H9 (cell line): ENCODE data around the gene WDR36. TPM values are rescaled to one million over a fixed set of nuclear protein-coding genes. Genes with fewer than 3 reads are reported as not detected.

ENCODE experiments used
- DNase-seq: peaks from one replicate; pipeline ENCODE4 v3.0.0-alpha.2; 2017
- H2AFZ ChIP-seq: one replicate; pipeline ENCODE4 v1.6.1; 2013; ENCODE audit warnings: mild to moderate bottlenecking, low read length, control low read depth, moderate library complexity
- H2AK5ac ChIP-seq: 2 replicates; pipeline ENCODE4 v1.6.1; 2013; ENCODE audit warnings: low read length, control low read depth, mixed read lengths; ENCODE audit not compliant: insufficient read length
- H2BK120ac ChIP-seq: one replicate; pipeline ENCODE4 v1.6.1; 2013; ENCODE audit warnings: low read depth, mild to moderate bottlenecking, low read length, control low read depth, inconsistent platforms; ENCODE audit not compliant: poor library complexity, severe bottlenecking
- H2BK12ac ChIP-seq: 2 replicates; pipeline ENCODE4 v1.6.1; 2013; ENCODE audit warnings: low read length, control low read depth, mixed read lengths, low read depth; ENCODE audit not compliant: insufficient read length
- H2BK15ac ChIP-seq: 2 replicates; pipeline ENCODE4 v1.6.1; 2013; ENCODE audit warnings: low read depth, low read length, control low read depth
- H2BK20ac ChIP-seq: one replicate; pipeline ENCODE4 v1.6.1; 2013; ENCODE audit warnings: low read depth, mild to moderate bottlenecking, low read length, control low read depth, inconsistent platforms; ENCODE audit not compliant: poor library complexity, severe bottlenecking
- H2BK5ac ChIP-seq: 2 replicates; pipeline ENCODE4 v1.6.1; 2013; ENCODE audit warnings: low read length, control low read depth, mixed read lengths; ENCODE audit not compliant: insufficient read length
- H3K14ac ChIP-seq: 2 replicates; pipeline ENCODE4 v1.6.1; 2013; ENCODE audit warnings: low read length, control low read depth; ENCODE audit not compliant: insufficient read depth
- H3K18ac ChIP-seq: 2 replicates; pipeline ENCODE4 v1.6.1; 2013; ENCODE audit warnings: low read depth, mild to moderate bottlenecking, mixed read lengths, low read length, control low read depth; ENCODE audit not compliant: insufficient read length
- H3K23ac ChIP-seq: 2 replicates; pipeline ENCODE4 v1.6.1; 2013; ENCODE audit warnings: low read length, control low read depth, mixed read lengths, low read depth; ENCODE audit not compliant: insufficient read length
- H3K23me2 ChIP-seq: 2 replicates; pipeline ENCODE4 v1.6.1; 2013; ENCODE audit warnings: low read depth, mild to moderate bottlenecking, mixed read lengths, low read length, control low read depth; ENCODE audit not compliant: insufficient read length, poor library complexity, severe bottlenecking
- H3K27ac ChIP-seq: 2 replicates; pipeline ENCODE4 v1.5.1; 2013; ENCODE audit warnings: low read length, control low read depth, mixed read lengths, low read depth; ENCODE audit not compliant: insufficient read length
- H3K27me3 ChIP-seq: 2 replicates; pipeline ENCODE4 v1.6.1; 2013; ENCODE audit warnings: low read length, control low read depth, inconsistent platforms; ENCODE audit not compliant: insufficient read depth
- H3K4ac ChIP-seq: 2 replicates; pipeline ENCODE4 v1.6.1; 2013; ENCODE audit warnings: low read depth, mild to moderate bottlenecking, control low read depth, inconsistent platforms, low read length, moderate library complexity
- H3K4me1 ChIP-seq: 2 replicates; pipeline ENCODE4 v1.6.1; 2013; ENCODE audit warnings: low read length, control low read depth, inconsistent platforms; ENCODE audit not compliant: insufficient read depth
- H3K4me2 ChIP-seq: 2 replicates; pipeline ENCODE4 v1.6.1; 2013; ENCODE audit warnings: low read length, control low read depth, mixed read lengths; ENCODE audit not compliant: insufficient read length, insufficient read depth
- H3K56ac ChIP-seq: 2 replicates; pipeline ENCODE4 v1.6.1; 2013; ENCODE audit warnings: low read depth, mild to moderate bottlenecking, mixed read lengths, low read length, control low read depth; ENCODE audit not compliant: insufficient read length
- H3K79me1 ChIP-seq: 2 replicates; pipeline ENCODE4 v1.6.1; 2013; ENCODE audit warnings: low read depth, mild to moderate bottlenecking, moderate library complexity, low read length, control low read depth, inconsistent platforms; ENCODE audit not compliant: insufficient read depth, poor library complexity, severe bottlenecking
- H3K79me2 ChIP-seq: 2 replicates; pipeline ENCODE4 v1.6.1; 2013; ENCODE audit warnings: low read length, control low read depth, inconsistent platforms; ENCODE audit not compliant: insufficient read depth
- H3K9ac ChIP-seq: 2 replicates; pipeline ENCODE4 v1.6.1; 2013; ENCODE audit warnings: low read length, control low read depth, mixed read lengths; ENCODE audit not compliant: insufficient read length; ENCODE audit errors: extremely low read depth
- H3K9me3 ChIP-seq: one replicate; pipeline ENCODE4 v1.6.1; 2013; ENCODE audit warnings: low read depth, low read length, inconsistent platforms; ENCODE audit not compliant: control insufficient read depth
- H3T11ph ChIP-seq: one replicate; pipeline ENCODE4 v1.6.1; 2013; ENCODE audit warnings: mild to moderate bottlenecking, low read length, control low read depth, inconsistent platforms
- H4K20me1 ChIP-seq: one replicate; pipeline ENCODE4 v1.6.1; 2013; ENCODE audit not compliant: control insufficient read depth, insufficient read length, insufficient read depth
- H4K5ac ChIP-seq: 2 replicates; pipeline ENCODE4 v1.6.1; 2013; ENCODE audit warnings: low read depth, mild to moderate bottlenecking, mixed read lengths, low read length, control low read depth; ENCODE audit not compliant: insufficient read length
- H4K8ac ChIP-seq: replicated peaks from 2 replicates; pipeline ENCODE4 v1.6.1; 2013; ENCODE audit warnings: low read length, control low read depth, mixed read lengths, low read depth; ENCODE audit not compliant: insufficient read length
- H4K91ac ChIP-seq: 2 replicates; pipeline ENCODE4 v1.6.1; 2013; ENCODE audit warnings: low read depth, mild to moderate bottlenecking, moderate library complexity, mixed read lengths, low read length, control low read depth; ENCODE audit not compliant: insufficient read length
- H3K27ac Mint-ChIP-seq, 3 experiments: 2 replicates in 2 of 3; 3 replicates in 1 of 3; pipeline ENCODE4 v1.8.0; 2020 to 2021; ENCODE audit warnings: mixed read lengths in 3 of 3, mild to moderate bottlenecking in 1 of 3, moderate library complexity in 1 of 3
- H3K27me3 Mint-ChIP-seq: 2 replicates; pipeline ENCODE4 v1.8.0; 2021; ENCODE audit warnings: low read depth, mild to moderate bottlenecking, moderate library complexity, mixed read lengths
- H3K36me3 Mint-ChIP-seq, 3 experiments: 2 replicates in 2 of 3; 3 replicates in 1 of 3; pipeline ENCODE4 v1.8.0; 2020 to 2021; ENCODE audit warnings: low read depth in 3 of 3, mixed read lengths in 3 of 3; ENCODE audit not compliant: insufficient read depth in 1 of 3
- H3K4me1 Mint-ChIP-seq, 2 experiments: 2 replicates each; pipeline ENCODE4 v1.8.0; 2020; ENCODE audit warnings: mixed read lengths in 2 of 2
- H3K4me3 Mint-ChIP-seq, 2 experiments: 2 replicates in 1 of 2; 3 replicates in 1 of 2; pipeline ENCODE4 v1.8.0; 2020 to 2021; ENCODE audit warnings: mild to moderate bottlenecking in 2 of 2, mixed read lengths in 2 of 2, moderate library complexity in 1 of 2
- H3K9me3 Mint-ChIP-seq, 2 experiments: 2 replicates in 1 of 2; 3 replicates in 1 of 2; pipeline ENCODE4 v1.8.0; 2020; ENCODE audit warnings: mild to moderate bottlenecking in 2 of 2, mixed read lengths in 2 of 2, moderate library complexity in 1 of 2
- WGBS: extraction: QIAGEN DNeasy Blood & Tissue Kit; methylation state at CpG from one replicate; pipeline ENCODE4 v1.1.7; 2013; ENCODE audit warnings: missing lambda C conversion rate, low lambda C conversion rate, mixed read lengths; ENCODE audit not compliant: insufficient read length; ENCODE audit errors: extremely low coverage; 5-methylcytosine and 5-hydroxymethylcytosine counted together
- total RNA-seq: library from RNA; stranded (reverse); gene quantifications from 2 replicates; pipeline ENCODE4 v1.2.1, GENCODE V29; 2021
- TF ChIP-seq, protein P1 (sequence below): fragments of 200-600 bp; sonication (generic); conservative IDR thresholded peaks from 3 replicates; pipeline ENCODE4 v1.8.0; 2021; ENCODE audit warnings: antibody characterized with exemption, mild to moderate bottlenecking

Gene WDR36
- total RNA-seq, 1 experiment from 2014 or later, result 42.0 TPM

GRCh38 chr5:111135946-111136345, 43.8 kb downstream of the WDR36 start:
- Histone ChIP-seq H3T11ph (no peak overlapping the region), H2BK20ac (no peak overlapping the region), H3K27me3 (no peaks in the 10 kb centered on the region), H2AK5ac (no peak overlapping the region), H2BK12ac (no peak overlapping the region), H3K79me2 (no peaks in the 10 kb centered on the region), H4K8ac (no peak overlapping the region), H3K23ac (no peak overlapping the region), H2AFZ (no peak overlapping the region), H2BK120ac (no peak overlapping the region), H3K4ac (no peak overlapping the region), H3K4me1 (peaks cover 10% of the 10 kb centered on the region), H2BK15ac (no peak overlapping the region), H3K23me2 (no peaks in the 10 kb centered on the region), H3K9ac (no peak overlapping the region), H3K14ac (no peak overlapping the region), H3K79me1 (no peaks in the 10 kb centered on the region), H3K4me2 (no peak overlapping the region), H4K91ac (no peak overlapping the region), H3K9me3 (no peaks in the 10 kb centered on the region), H3K18ac (no peak overlapping the region), H4K20me1 (no peaks in the 10 kb centered on the region), H3K56ac (no peak overlapping the region), H3K27ac (no peak overlapping the region), H4K5ac (no peak overlapping the region), H2BK5ac (no peak overlapping the region)
- H3K4me1 Mint-ChIP-seq, result peaks cover 26 to 39% of the 10 kb centered on the region in 2 experiments
- H3K27ac Mint-ChIP-seq, result peak overlapping the region in 1 of 3 experiments; percentile 14; a peak in 2 of 7 replicates
- no CpG with 5 or more reads among the region's 5 CpGs for WGBS
- H3K27me3 Mint-ChIP-seq, result no peaks in the 10 kb centered on the region
- no peaks in the 10 kb centered on the region; a peak in 1 of 5 replicates for H3K9me3 Mint-ChIP-seq
- H3K4me3 Mint-ChIP-seq, result no peak overlapping the region
- DNase-seq, result no peak
- TF ChIP-seq, protein P1, sequence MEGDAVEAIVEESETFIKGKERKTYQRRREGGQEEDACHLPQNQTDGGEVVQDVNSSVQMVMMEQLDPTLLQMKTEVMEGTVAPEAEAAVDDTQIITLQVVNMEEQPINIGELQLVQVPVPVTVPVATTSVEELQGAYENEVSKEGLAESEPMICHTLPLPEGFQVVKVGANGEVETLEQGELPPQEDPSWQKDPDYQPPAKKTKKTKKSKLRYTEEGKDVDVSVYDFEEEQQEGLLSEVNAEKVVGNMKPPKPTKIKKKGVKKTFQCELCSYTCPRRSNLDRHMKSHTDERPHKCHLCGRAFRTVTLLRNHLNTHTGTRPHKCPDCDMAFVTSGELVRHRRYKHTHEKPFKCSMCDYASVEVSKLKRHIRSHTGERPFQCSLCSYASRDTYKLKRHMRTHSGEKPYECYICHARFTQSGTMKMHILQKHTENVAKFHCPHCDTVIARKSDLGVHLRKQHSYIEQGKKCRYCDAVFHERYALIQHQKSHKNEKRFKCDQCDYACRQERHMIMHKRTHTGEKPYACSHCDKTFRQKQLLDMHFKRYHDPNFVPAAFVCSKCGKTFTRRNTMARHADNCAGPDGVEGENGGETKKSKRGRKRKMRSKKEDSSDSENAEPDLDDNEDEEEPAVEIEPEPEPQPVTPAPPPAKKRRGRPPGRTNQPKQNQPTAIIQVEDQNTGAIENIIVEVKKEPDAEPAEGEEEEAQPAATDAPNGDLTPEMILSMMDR, result no peak
- H3K36me3 Mint-ChIP-seq, result no peaks in the 10 kb centered on the region
